H1 (cell line): ENCODE results near the gene DENND2A. TPM values are rescaled to one million over a fixed set of nuclear protein-coding genes. Genes with fewer than 3 reads are reported as not detected.

Source experiments
- CBX5 ChIP-seq: fragments of 300-800, 300-1000 bp; sonication (generic); IDR thresholded peaks from 2 replicates; pipeline ENCODE4 v1.7.1; 2016; ENCODE audit warnings: antibody characterized with exemption, low read length, low read depth
- FOSL1 ChIP-seq: IDR thresholded peaks from 2 replicates; pipeline ENCODE4 v1.6.1; 2011; ENCODE audit warnings: mild to moderate bottlenecking, low read depth, low read length, moderate library complexity; ENCODE audit not compliant: insufficient read depth
- MAFK ChIP-seq: IDR thresholded peaks from 2 replicates; pipeline ENCODE4 v1.6.1; 2012; ENCODE audit warnings: low read depth, mild to moderate bottlenecking, improper control_type of control experiment, low read length
- RFX5 ChIP-seq: IDR thresholded peaks from 2 replicates; pipeline ENCODE4 v1.6.1; 2011; ENCODE audit warnings: low read depth, low read length, improper control_type of control experiment, borderline replicate concordance
- SAP30 ChIP-seq: fragments of 300-600 bp; sonication (generic); IDR thresholded peaks from 2 replicates; pipeline ENCODE4 v1.7.1; 2012; ENCODE audit warnings: low read length, moderate library complexity, mild to moderate bottlenecking, inconsistent platforms; ENCODE audit not compliant: insufficient read depth, insufficient replicate concordance
- TAF1 ChIP-seq: IDR thresholded peaks from 2 replicates; pipeline ENCODE4 v1.6.1; 2011; ENCODE audit warnings: mild to moderate bottlenecking, low read depth, low read length
- polyA plus RNA-seq, 7 experiments: library from polyadenylated mRNA; depleted of rRNA in 3 of 7; stranded (reverse) in 5 of 7; unstranded in 2 of 7; fragments of >200 nt in 5 of 7; fragments of 200-250 nt in 2 of 7; gene quantifications; 1 replicate in 5 of 7; 2 replicates in 1 of 7; 4 replicates in 1 of 7; pipeline versions ENCODE4 v1.2.1 to v1.2.3, GENCODE V29; 2011 to 2013; ENCODE audit warnings: missing spikeins in 2 of 7, mixed read lengths in 2 of 7
- total RNA-seq: library from RNA; stranded (reverse); fragmentation: NEBNext Ultra II Directional; extraction: Animal tissue kit (Norgen Biotek cat#: 25700); gene quantifications from 2 replicates; pipeline ENCODE4 v1.2.1, GENCODE V29; 2021
- TF ChIP-seq, protein P1 (sequence below): fragments of 300-600 bp; sonication (generic); IDR thresholded peaks from 2 replicates; pipeline ENCODE4 v1.7.1; 2012; ENCODE audit warnings: low read length, moderate library complexity, mild to moderate bottlenecking, inconsistent platforms; ENCODE audit not compliant: insufficient replicate concordance
- TF ChIP-seq, protein P2 (sequence below): IDR thresholded peaks from 2 replicates; pipeline ENCODE4 v1.6.1; 2011; ENCODE audit warnings: low read length, improper control_type of control experiment
- TF ChIP-seq, protein P3 (sequence below): IDR thresholded peaks from 2 replicates; pipeline ENCODE4 v1.6.1; 2012; ENCODE audit warnings: inconsistent platforms

DENND2A gene
- total and polyA plus RNA-seq, 2 of the 8 experiments (the other 6 are each of a cell fraction or from before 2014, with no cell fraction given): 5.0 to 13.0 TPM

DNA sequence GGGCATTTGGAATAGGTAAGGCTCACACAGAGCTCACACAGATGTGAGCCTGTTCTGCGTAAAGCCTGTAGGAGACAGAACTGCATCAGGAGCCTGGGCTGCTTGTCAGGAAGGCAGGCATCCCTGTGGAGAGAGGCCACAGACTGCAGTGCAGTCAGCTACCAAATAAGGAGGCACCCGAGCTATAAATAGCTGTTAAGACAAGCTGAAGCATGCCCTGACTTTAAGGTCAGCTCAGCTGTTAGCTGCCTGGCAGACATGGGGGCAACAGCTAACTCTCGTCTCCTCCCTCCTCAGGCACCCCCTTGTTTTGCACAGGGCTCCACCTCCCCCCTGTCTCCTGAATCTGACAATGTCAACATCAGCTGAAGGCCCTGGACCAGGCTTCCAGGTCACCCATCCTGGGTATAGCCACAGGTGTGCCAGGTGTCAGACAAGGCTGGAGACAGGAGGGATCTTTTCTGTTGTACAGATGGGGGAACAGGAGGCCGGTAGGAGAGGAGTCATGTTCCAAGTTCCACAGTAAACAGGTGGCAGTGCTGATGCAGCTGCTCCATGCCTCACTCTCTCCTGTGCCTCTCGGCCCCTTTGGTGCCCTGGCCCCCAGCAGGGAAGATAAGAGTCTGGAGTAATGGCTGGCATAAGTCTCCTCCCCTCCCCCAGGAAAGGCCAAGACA, 133.7 kb downstream of the DENND2A start (continued):
- TF ChIP-seq, protein P1, sequence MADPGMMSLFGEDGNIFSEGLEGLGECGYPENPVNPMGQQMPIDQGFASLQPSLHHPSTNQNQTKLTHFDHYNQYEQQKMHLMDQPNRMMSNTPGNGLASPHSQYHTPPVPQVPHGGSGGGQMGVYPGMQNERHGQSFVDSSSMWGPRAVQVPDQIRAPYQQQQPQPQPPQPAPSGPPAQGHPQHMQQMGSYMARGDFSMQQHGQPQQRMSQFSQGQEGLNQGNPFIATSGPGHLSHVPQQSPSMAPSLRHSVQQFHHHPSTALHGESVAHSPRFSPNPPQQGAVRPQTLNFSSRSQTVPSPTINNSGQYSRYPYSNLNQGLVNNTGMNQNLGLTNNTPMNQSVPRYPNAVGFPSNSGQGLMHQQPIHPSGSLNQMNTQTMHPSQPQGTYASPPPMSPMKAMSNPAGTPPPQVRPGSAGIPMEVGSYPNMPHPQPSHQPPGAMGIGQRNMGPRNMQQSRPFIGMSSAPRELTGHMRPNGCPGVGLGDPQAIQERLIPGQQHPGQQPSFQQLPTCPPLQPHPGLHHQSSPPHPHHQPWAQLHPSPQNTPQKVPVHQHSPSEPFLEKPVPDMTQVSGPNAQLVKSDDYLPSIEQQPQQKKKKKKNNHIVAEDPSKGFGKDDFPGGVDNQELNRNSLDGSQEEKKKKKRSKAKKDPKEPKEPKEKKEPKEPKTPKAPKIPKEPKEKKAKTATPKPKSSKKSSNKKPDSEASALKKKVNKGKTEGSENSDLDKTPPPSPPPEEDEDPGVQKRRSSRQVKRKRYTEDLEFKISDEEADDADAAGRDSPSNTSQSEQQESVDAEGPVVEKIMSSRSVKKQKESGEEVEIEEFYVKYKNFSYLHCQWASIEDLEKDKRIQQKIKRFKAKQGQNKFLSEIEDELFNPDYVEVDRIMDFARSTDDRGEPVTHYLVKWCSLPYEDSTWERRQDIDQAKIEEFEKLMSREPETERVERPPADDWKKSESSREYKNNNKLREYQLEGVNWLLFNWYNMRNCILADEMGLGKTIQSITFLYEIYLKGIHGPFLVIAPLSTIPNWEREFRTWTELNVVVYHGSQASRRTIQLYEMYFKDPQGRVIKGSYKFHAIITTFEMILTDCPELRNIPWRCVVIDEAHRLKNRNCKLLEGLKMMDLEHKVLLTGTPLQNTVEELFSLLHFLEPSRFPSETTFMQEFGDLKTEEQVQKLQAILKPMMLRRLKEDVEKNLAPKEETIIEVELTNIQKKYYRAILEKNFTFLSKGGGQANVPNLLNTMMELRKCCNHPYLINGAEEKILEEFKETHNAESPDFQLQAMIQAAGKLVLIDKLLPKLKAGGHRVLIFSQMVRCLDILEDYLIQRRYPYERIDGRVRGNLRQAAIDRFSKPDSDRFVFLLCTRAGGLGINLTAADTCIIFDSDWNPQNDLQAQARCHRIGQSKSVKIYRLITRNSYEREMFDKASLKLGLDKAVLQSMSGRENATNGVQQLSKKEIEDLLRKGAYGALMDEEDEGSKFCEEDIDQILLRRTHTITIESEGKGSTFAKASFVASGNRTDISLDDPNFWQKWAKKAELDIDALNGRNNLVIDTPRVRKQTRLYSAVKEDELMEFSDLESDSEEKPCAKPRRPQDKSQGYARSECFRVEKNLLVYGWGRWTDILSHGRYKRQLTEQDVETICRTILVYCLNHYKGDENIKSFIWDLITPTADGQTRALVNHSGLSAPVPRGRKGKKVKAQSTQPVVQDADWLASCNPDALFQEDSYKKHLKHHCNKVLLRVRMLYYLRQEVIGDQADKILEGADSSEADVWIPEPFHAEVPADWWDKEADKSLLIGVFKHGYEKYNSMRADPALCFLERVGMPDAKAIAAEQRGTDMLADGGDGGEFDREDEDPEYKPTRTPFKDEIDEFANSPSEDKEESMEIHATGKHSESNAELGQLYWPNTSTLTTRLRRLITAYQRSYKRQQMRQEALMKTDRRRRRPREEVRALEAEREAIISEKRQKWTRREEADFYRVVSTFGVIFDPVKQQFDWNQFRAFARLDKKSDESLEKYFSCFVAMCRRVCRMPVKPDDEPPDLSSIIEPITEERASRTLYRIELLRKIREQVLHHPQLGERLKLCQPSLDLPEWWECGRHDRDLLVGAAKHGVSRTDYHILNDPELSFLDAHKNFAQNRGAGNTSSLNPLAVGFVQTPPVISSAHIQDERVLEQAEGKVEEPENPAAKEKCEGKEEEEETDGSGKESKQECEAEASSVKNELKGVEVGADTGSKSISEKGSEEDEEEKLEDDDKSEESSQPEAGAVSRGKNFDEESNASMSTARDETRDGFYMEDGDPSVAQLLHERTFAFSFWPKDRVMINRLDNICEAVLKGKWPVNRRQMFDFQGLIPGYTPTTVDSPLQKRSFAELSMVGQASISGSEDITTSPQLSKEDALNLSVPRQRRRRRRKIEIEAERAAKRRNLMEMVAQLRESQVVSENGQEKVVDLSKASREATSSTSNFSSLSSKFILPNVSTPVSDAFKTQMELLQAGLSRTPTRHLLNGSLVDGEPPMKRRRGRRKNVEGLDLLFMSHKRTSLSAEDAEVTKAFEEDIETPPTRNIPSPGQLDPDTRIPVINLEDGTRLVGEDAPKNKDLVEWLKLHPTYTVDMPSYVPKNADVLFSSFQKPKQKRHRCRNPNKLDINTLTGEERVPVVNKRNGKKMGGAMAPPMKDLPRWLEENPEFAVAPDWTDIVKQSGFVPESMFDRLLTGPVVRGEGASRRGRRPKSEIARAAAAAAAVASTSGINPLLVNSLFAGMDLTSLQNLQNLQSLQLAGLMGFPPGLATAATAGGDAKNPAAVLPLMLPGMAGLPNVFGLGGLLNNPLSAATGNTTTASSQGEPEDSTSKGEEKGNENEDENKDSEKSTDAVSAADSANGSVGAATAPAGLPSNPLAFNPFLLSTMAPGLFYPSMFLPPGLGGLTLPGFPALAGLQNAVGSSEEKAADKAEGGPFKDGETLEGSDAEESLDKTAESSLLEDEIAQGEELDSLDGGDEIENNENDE: no peak
- TF ChIP-seq RFX5 (no peak), CBX5 (no peak), FOSL1 (no peak), MAFK (no peak), TAF1 (no peak), SAP30 (no peak)
- TF ChIP-seq, protein P2, sequence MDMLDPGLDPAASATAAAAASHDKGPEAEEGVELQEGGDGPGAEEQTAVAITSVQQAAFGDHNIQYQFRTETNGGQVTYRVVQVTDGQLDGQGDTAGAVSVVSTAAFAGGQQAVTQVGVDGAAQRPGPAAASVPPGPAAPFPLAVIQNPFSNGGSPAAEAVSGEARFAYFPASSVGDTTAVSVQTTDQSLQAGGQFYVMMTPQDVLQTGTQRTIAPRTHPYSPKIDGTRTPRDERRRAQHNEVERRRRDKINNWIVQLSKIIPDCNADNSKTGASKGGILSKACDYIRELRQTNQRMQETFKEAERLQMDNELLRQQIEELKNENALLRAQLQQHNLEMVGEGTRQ: no peak
- TF ChIP-seq, protein P3, sequence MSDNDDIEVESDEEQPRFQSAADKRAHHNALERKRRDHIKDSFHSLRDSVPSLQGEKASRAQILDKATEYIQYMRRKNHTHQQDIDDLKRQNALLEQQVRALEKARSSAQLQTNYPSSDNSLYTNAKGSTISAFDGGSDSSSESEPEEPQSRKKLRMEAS: 0 out of 2 replicates have a peak, but pooled peaks have one; percentile 15
